GM12801 (cell line): ENCODE data around the gene TTBK2.

Source experiments
- CTCF ChIP-seq: IDR thresholded peaks from one replicate; pipeline ENCODE4 v1.5.1; 2011; ENCODE audit warnings: control low read depth; ENCODE audit not compliant: insufficient read length; ENCODE audit errors: extremely low read depth

The TTBK2 gene

GRCh38 chr15:42721916-42722315 lies 198.7 kb downstream of the TTBK2 start:
- no peak for TF ChIP-seq CTCF

- TF ChIP-seq CTCF = no peak
Measured at GRCh38 chr15:42721016-42721415, 199.6 kb downstream of the TTBK2 start.

- TF ChIP-seq CTCF = no peak
Measured at GRCh38 chr15:42720071-42720470, 200.5 kb downstream of the TTBK2 start.

- TF ChIP-seq CTCF = no peak
Measured at GRCh38 chr15:42719043-42719442, 201.5 kb downstream of the TTBK2 start.

- TF ChIP-seq CTCF = no peak
Measured at GRCh38 chr15:42716626-42717025, 204.0 kb downstream of the TTBK2 start.

- no peak for TF ChIP-seq CTCF
Measured at GRCh38 chr15:42716125-42716524, 204.5 kb downstream of the TTBK2 start.

GRCh38 chr15:42712584-42712983 lies 208.0 kb downstream of the TTBK2 start:
- no peak for TF ChIP-seq CTCF

- TF ChIP-seq CTCF = no peak
Measured at GRCh38 chr15:42711746-42712145, 208.8 kb downstream of the TTBK2 start.
